ENCODE results near the gene DLL4. TPM values are rescaled to one million over a fixed set of nuclear protein-coding genes. Genes with fewer than 3 reads are reported as not detected.
A peak's percentile ranks its signal among the peaks of the same experiment; 100 is the strongest.

The DLL4 gene
- total and polyA plus RNA-seq, 2 donors (not counting 1 experiment from before 2014, with no cell fraction given): 0.07 to 0.30 TPM

DNA sequence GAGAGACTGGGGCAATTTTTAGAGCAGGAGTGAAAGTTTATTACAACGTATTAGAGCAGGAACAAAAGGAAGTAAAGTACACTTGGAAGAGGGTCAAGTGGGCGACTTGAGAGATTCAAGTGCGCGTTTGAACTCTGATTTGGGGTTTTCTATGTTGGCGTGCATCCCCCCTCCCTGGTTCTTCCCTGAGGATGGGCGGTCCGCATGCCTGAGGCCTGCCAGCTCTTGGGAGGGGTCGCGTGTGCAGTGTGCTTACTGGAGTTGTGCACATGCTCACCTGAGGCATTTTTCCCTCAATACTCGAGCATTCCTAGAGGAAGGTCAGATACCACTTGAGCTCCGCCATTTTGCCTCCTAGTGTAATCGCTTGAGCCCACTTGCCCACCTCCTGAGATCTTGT is 13.7 kb downstream of the DLL4 start:
- Histone ChIP-seq H4K20me1 (ENCODE audit: control insufficient read depth, insufficient read depth, low read length, poor library complexity, severe bottlenecking) (no peaks in the 10 kb centered on the region), H3K36me3 (replicated peaks in 1 of 2; ENCODE audit: control extremely low read depth in 1 of 2, control insufficient read depth in 1 of 2, extremely low read depth in 1 of 2, insufficient read depth in 2 of 2, low read length in 1 of 2) (no peaks in the 10 kb centered on the region), H3K27me3 (replicated peaks in 1 of 4; ENCODE audit: control extremely low read depth in 1 of 4, control insufficient read depth in 3 of 4, insufficient read depth in 4 of 4, low read length in 3 of 4) (no peaks in the 10 kb centered on the region), H3K4me2 (replicated peaks; ENCODE audit: low read depth, low read length, poor library complexity, severe bottlenecking) (peak overlapping the region; percentile 99), H3K4me1 (ENCODE audit: control insufficient read depth in 2 of 2, insufficient read depth in 2 of 2, low read length in 2 of 2) (peaks cover 31 to 35% of the 10 kb centered on the region in 2 donors), H3K4me3 (ENCODE audit: control extremely low read depth in 1 of 5, extremely low read depth in 1 of 5, insufficient read depth in 1 of 5, low read depth in 2 of 5, low read length in 4 of 5) (peak overlapping the region in 3 of 5 experiments; percentile 53 to 78 (median 72)), H3K79me2 (ENCODE audit: control insufficient read depth, insufficient read depth, low read length) (no peaks in the 10 kb centered on the region), H3K9ac (ENCODE audit: low read length) (peak overlapping the region; percentile 78), H2AFZ (ENCODE audit: insufficient read depth, low read depth, low read length, poor library complexity, severe bottlenecking) (peak overlapping the region; percentile 96), H3K9me3 (ENCODE audit: control extremely low read depth in 1 of 3, control insufficient read depth in 2 of 3, insufficient read depth in 1 of 3, low read length in 2 of 3) (no peaks in the 10 kb centered on the region), H3K27ac (ENCODE audit: low read length in 2 of 2) (no peak overlapping the region)
- 74% methylated on average over 11 of the region's 12 CpGs for WGBS (ENCODE audit: insufficient coverage)
- DNase-seq (no peak), ATAC-seq (ENCODE audit: low read depth) (no peak)
- TF ChIP-seq EZH2 (IDR thresholded peaks at IDR 0.05; ENCODE audit: borderline replicate concordance, insufficient read depth, low read depth, low read length, poor library complexity, severe bottlenecking): no peak
- no peak for TF ChIP-seq CTCF (IDR thresholded peaks at IDR 0.05)
- POLR2A ChIA-PET: interaction anchor here (0.6 to 4.0 kb wide), 2 partner anchors 10 to 12 kb away, joined by 3 to 20 read pairs; partner anchors contain the start of gene CHAC1
- intact Hi-C loops (cut with micrococcal nuclease): loop anchor here (1.0 to 5.0 kb wide), 2 partner anchors 10 to 79 kb away; partner anchors contain the start of gene CHAC1
- peaks cover 37% of the 10 kb centered on the region for H3K4me1 Mint-ChIP-seq
- H3K9me3 Mint-ChIP-seq (ENCODE audit: insufficient read depth): no peaks in the 10 kb centered on the region
- peak overlapping the region; percentile 63 for H3K27ac Mint-ChIP-seq
- peak overlapping the region; percentile 83 for H3K4me3 Mint-ChIP-seq
- CTCF ChIA-PET: interaction anchor here (1.2 to 5.7 kb wide), 11 partner anchors 10 to 241 kb away, joined by 3 to 69 read pairs (median 9); partner anchors contain the start of genes CHAC1, DLL4 and VPS18
- H3K27me3 Mint-ChIP-seq: peaks cover 6% of the 10 kb centered on the region

DNA sequence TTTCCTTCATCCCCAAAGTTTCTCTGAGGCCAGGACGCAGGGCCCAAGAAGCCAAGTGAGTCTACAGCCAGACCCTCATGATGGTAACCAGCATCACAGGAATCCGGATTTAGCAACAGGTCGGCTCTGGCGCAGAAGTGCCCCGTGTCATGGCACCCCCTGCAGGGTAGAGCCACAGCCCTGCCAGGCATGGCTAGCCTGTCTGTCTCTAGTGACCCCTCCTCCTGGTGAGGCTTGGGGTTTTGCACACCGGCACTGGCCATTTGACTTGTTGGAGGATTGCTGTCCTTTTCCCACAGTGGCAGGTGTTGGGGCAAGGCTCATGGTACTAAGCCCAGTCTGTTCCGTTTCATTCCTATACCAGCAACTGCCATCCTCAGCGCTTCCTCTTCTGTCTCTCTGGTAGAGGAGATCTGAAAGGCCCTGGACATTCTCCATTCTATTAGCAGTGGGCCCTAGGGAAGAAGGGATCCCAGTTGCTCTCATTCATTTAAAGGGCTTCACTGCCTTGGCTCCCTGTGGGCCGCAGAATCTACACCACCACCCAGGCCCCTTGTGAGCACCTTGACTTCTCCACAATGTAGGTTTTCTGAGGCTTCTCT is 14.7 kb downstream of the DLL4 start:
- H3K4me3 ChIP-seq (ENCODE audit: control extremely low read depth in 1 of 5, extremely low read depth in 1 of 5, insufficient read depth in 1 of 5, low read depth in 2 of 5, low read length in 4 of 5): no peak overlapping the region
- DNase-seq (no peak), ATAC-seq (ENCODE audit: low read depth) (no peak)
- TF ChIP-seq EZH2 (IDR thresholded peaks at IDR 0.05; ENCODE audit: borderline replicate concordance, insufficient read depth, low read depth, low read length, poor library complexity, severe bottlenecking): no peak
- TF ChIP-seq CTCF (IDR thresholded peaks at IDR 0.05): no peak
- no peak overlapping the region for H3K27ac Mint-ChIP-seq
- no peaks in the 10 kb centered on the region for H3K79me2 ChIP-seq (ENCODE audit: control insufficient read depth, insufficient read depth, low read length)
- POLR2A ChIA-PET: no interaction called here
- WGBS (ENCODE audit: insufficient coverage): 91% methylated on average over 6 of the region's 9 CpGs
- peaks cover 31 to 35% of the 10 kb centered on the region in 2 donors for H3K4me1 ChIP-seq (ENCODE audit: control insufficient read depth in 2 of 2, insufficient read depth in 2 of 2, low read length in 2 of 2)
- H3K9me3 ChIP-seq (ENCODE audit: control extremely low read depth in 1 of 3, control insufficient read depth in 2 of 3, insufficient read depth in 1 of 3, low read length in 2 of 3): no peaks in the 10 kb centered on the region
- peak overlapping the region; percentile 83 for H3K4me3 Mint-ChIP-seq
- H4K20me1 ChIP-seq (ENCODE audit: control insufficient read depth, insufficient read depth, low read length, poor library complexity, severe bottlenecking): no peaks in the 10 kb centered on the region
- peaks cover 37% of the 10 kb centered on the region for H3K4me1 Mint-ChIP-seq
- no peaks in the 10 kb centered on the region for H3K36me3 ChIP-seq (replicated peaks in 1 of 2; ENCODE audit: control extremely low read depth in 1 of 2, control insufficient read depth in 1 of 2, extremely low read depth in 1 of 2, insufficient read depth in 2 of 2, low read length in 1 of 2)
- peaks cover 0 to 3% (median 0%) of the 10 kb centered on the region in 4 experiments for H3K27me3 ChIP-seq (replicated peaks in 1 of 4; ENCODE audit: control extremely low read depth in 1 of 4, control insufficient read depth in 3 of 4, insufficient read depth in 4 of 4, low read length in 3 of 4)
- H3K9ac ChIP-seq (ENCODE audit: low read length): no peak overlapping the region
- intact Hi-C loops (cut with micrococcal nuclease): loop anchor here (5.0 kb wide), 1 partner anchor 78 kb away; no protein-coding TSS in a partner anchor
- H3K27ac ChIP-seq (ENCODE audit: low read length in 2 of 2): no peak overlapping the region
- H3K9me3 Mint-ChIP-seq (ENCODE audit: insufficient read depth): no peaks in the 10 kb centered on the region
- CTCF ChIA-PET: interaction anchor here (0.6 to 5.7 kb wide), 7 partner anchors 9 to 139 kb away, joined by 3 to 69 read pairs (median 9); partner anchors contain the start of gene CHAC1
- H3K4me2 ChIP-seq (replicated peaks; ENCODE audit: low read depth, low read length, poor library complexity, severe bottlenecking): no peak overlapping the region
- peaks cover 13% of the 10 kb centered on the region for H3K27me3 Mint-ChIP-seq
- H2AFZ ChIP-seq (ENCODE audit: insufficient read depth, low read depth, low read length, poor library complexity, severe bottlenecking): no peak overlapping the region
